ENCODE measurements around the gene EEF1AKMT2. TPM values are rescaled to one million over a fixed set of nuclear protein-coding genes. Genes with fewer than 3 reads are reported as not detected.
A peak's percentile ranks its signal among the peaks of the same experiment; 100 is the strongest.

The EEF1AKMT2 gene
- total RNA-seq, 1 donor from 2014 or later: 29.2 TPM

- DNase-seq: no peak
Observed at GRCh38 chr10:124737221-124737620, 54.5 kb downstream of the EEF1AKMT2 start.

DNA sequence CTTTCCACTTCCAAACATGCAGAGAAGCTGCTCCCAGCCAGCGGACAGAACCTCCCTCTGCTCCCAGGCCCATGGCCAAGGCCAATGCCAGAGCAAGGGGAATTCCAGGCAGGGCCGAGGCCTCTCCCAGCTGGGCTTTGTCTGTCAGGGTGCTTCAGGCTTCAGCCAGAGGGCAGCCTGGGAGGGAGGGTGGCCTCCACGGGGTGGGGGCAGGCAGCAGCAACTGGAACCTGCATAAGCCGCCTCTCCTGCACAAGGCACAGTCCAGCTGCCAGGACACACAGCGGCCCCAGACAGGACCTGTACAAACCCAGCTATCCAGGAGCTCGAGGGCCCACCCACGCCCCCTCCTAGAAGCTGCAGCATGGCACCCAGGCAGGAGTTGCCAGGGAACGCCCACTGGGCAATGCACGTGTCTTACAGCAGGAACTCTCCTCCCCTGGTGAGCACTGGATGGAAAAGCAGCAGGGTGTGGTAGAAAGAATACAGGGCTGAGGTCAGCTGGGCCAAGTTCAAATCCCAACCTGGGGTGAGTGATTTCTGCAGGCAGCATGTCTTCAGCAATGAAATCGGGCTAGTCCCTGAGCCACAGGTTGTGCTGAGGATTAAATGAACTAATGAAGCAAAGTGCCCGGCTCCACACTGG is 55.1 kb downstream of the EEF1AKMT2 start:
- DNase-seq: peak; percentile 25

DNA sequence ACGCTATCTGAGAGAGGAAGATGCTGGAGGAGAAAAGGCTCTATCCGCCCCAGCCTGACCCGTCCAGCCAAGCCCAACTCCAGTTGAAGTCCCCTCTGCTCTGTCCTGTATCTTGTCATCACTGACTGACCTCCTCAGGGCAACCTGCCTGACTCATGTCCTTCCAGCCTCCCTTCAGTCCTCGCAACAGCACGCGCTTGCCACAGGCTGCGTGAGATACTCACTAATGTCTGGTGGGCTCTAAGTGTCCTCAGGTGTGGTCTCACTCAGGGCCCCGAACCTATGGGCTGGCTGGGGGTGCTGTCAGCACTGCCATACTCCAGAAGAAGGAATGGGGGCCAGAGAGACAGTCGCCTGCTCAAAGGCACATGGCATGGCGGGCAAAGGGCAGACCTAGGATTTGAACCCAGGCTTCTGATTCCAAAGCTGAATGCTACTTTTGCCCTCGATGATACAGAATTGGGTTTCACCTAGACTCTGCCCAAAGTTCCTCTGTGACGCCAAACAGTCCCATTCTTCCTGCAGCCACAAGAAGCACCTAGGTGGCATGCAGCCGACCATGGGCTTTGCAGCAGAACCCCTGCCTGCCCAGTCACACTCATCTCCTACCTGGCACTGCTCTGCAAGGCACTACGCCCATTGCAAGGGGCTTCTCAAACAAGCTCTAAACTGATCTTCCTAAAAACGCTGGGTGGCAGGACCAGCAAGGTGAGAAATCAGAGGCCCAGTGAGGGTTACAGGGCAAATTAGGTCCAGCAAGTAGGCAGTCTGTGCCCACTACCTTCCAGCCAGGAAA is 56.0 kb downstream of the EEF1AKMT2 start:
- DNase-seq: no peak

DNA sequence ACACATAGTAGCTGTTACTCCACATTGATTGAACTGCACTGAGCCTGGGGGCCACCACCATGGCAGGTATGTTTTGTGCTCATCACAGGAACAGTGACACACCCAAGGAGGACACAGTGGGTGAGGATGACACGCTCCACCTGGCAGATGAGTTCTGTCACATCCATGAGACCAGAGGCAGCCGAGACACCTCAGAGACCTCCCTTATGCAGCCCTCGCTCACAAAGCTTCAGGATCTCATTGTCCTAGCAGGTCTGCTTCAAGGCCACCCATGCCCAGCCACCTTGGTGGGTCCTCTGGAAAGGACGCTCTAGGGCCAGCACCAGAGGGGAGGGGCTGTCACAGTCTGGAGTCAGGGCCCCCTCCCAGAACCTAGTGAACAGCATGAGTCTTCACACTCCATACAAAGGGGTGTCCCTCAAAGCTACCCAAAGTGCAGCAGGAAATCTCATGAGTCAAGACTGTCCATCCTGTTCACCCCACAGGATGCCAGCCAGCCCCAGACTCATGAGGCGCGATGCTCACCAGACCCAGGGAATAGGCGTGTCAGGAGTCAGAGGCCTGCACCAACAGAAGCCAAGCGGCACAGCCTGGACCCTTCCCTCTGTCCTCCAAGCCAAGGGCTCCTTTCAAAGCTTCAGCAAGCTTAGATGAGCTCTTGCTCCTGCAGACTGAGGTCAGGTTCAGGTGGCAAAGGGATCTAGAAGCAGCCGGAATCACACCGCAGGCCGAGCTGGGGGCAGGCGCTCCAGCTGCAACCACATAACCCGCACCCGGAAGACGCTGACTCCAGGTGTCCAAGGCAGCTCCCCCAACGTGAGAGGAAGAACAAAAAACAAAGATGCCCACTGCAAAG is 57.1 kb downstream of the EEF1AKMT2 start:
- no peak for DNase-seq

- DNase-seq: no peak
Observed at GRCh38 chr10:124733571-124734245, 58.0 kb downstream of the EEF1AKMT2 start.

GRCh38 chr10:124732931-124733570 is 58.6 kb downstream of the EEF1AKMT2 start:
- no peak for DNase-seq

GRCh38 chr10:124731551-124731950 is 60.1 kb downstream of the EEF1AKMT2 start:
- DNase-seq: no peak

DNA sequence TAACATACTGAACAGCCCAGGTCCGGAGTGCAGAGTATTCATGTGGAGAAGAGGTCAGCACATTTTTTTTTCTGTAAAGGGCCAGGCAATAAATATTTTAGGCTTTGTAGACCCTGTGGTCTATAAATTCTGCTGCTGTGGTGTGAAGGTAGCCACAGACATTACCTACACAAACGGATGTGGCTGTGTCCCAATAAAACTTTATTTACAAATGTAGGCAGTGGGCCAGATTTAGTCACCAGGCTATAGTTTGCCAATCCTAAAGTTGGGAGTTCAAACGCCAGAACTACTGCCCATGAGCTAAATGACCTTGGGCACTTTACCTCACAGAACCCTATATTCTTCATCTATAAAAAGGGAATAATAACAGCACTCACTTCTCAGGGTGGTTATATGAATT is 60.9 kb downstream of the EEF1AKMT2 start:
- DNase-seq: no peak

GRCh38 chr10:124728830-124729661 is 62.6 kb downstream of the EEF1AKMT2 start:
- no peak for DNase-seq

- peak; percentile 51 for DNase-seq
Observed at GRCh38 chr10:124728071-124728829, 63.4 kb downstream of the EEF1AKMT2 start.

DNA sequence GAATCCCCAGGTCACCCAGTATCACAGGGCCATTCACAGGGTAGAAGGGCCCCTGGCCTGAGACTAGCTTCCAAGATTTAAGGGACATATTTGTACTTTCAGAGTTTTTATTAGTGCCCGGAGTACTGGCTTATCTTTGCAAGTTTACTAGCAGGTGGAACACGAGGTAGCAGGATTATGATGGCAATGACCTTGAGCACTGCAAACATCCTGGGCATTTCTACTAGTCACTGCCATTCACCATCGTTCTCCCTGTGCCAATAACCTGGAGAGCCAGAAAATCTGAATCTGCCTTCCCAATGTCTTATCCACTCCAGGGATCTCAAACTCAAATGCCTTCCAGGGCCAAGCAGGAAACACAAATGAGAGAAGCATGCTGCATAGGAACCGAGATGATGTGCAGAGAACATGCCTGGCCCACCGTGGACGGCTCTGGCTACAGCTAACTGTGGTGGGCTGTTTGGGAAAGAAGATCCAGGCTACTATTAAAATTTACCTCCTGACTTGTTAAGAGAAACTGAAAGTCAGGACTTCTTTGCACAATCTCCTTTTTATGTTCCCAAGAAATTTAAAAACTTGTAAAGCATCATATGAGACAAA is 64.2 kb downstream of the EEF1AKMT2 start:
- DNase-seq: no peak

GRCh38 chr10:124725791-124726190 is 65.9 kb downstream of the EEF1AKMT2 start:
- DNase-seq: no peak

DNA sequence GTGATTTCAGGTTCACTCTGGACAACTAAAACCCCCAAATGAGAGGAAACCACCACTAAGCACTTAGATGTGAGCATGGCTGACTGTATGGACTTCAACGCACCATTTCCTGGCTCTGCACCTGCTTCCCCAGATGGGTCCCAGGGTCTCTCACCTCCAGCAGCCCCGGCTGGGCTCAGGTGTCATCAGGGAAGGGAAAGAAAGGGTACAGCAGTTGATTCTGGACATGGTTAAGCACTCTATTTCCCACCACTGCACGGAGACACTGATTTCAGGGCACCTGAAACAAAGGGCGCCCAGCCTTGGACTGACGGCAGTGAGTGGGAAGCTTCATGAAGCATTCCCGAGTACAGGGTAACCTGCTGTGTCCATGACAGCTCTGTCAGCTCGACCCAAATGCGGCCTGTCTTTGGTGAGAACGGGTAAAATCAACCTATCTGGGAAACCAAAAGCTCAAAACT is 66.5 kb downstream of the EEF1AKMT2 start:
- DNase-seq: no peak

GRCh38 chr10:124724279-124725027 is 67.2 kb downstream of the EEF1AKMT2 start:
- no peak for DNase-seq

- DNase-seq: no peak
Observed at GRCh38 chr10:124723826-124724225, 67.9 kb downstream of the EEF1AKMT2 start.

- no peak for DNase-seq
Observed at GRCh38 chr10:124722798-124723783, 68.6 kb downstream of the EEF1AKMT2 start.

- no peak for DNase-seq
Observed at GRCh38 chr10:124721330-124722045, 70.2 kb downstream of the EEF1AKMT2 start.

All from skin of body (tissue), 2 donors.